Adrenal gland (tissue), 5 donors: ENCODE data around the gene EIF2AK3.

ENCODE experiments used
- CTCF ChIP-seq, 6 experiments: fragments of 450-650 bp in 4 of 6; fragments of 200-600 bp in 2 of 6; sonication (generic) in 1 of 6; IDR thresholded peaks; 1 replicate in 5 of 6; 2 replicates in 1 of 6; pipeline versions ENCODE4 v1.5.1 to v1.8.0; 2016 to 2021; ENCODE audit warnings: antibody characterized with exemption in 6 of 6, mild to moderate bottlenecking in 2 of 6, moderate library complexity in 1 of 6
- POLR2A ChIP-seq, 2 donors: fragments of 450-650 bp; IDR thresholded peaks; one replicate each; pipeline ENCODE4 v1.6.1; 2017; ENCODE audit warnings: antibody characterized with exemption in 2 of 2, mild to moderate bottlenecking in 2 of 2, moderate library complexity in 1 of 2
- donor health status: DM: no; HTN: no; CAD: no.

- TF ChIP-seq CTCF (IDR thresholded peaks at IDR 0.05) (no peak), POLR2A (IDR thresholded peaks at IDR 0.05) (no peak)
Measured at GRCh38 chr2:88651646-88652045, 24.4 kb upstream of the EIF2AK3 start.
